ENCODE data around the gene SORT1. TPM values are rescaled to one million over a fixed set of nuclear protein-coding genes. Genes with fewer than 3 reads are reported as not detected.

Gene SORT1
- total RNA-seq, 1 donor from 2014 or later = 30.7 TPM

- DNase-seq (ENCODE audit: extremely low spot score in 2 of 2) = no peak
- TF ChIP-seq POLR2AphosphoS5 (IDR thresholded peaks at IDR 0.05; ENCODE audit: insufficient read depth in 1 of 2, low read depth in 1 of 2) (no peak), CTCF (IDR thresholded peaks at IDR 0.05) (no peak)
- Histone ChIP-seq H3K9me3 (no peaks in the 10 kb centered on the region), H3K27ac (no peak overlapping the region), H3K36me3 (no peaks in the 10 kb centered on the region), H3K27me3 (no peaks in the 10 kb centered on the region), H3K4me1 (peaks cover 5% of the 10 kb centered on the region), H3K4me3 (no peak overlapping the region)
- intact Hi-C loops (cut with DNase I) = no loop called here
These were observed 93.3 kb downstream of the SORT1 start for GRCh38 chr1:109304226-109304920.

- Histone ChIP-seq H3K4me3 (no peak overlapping the region), H3K4me1 (peaks cover 14% of the 10 kb centered on the region), H3K27me3 (no peaks in the 10 kb centered on the region), H3K27ac (no peak overlapping the region), H3K9me3 (no peaks in the 10 kb centered on the region), H3K36me3 (no peaks in the 10 kb centered on the region)
- no peak for TF ChIP-seq CTCF (IDR thresholded peaks at IDR 0.05)
- no peak for TF ChIP-seq POLR2AphosphoS5 (IDR thresholded peaks at IDR 0.05; ENCODE audit: insufficient read depth in 1 of 2, low read depth in 1 of 2)
- intact Hi-C loops (cut with DNase I) = no loop called here
- no peak for DNase-seq (ENCODE audit: extremely low spot score in 2 of 2)
These were observed 95.8 kb downstream of the SORT1 start for GRCh38 chr1:109301874-109302273.

GRCh38 chr1:109300650-109301151 is 97.0 kb downstream of the SORT1 start:
- intact Hi-C loops (cut with DNase I) = no loop called here
- Histone ChIP-seq H3K4me1 (peaks cover 14% of the 10 kb centered on the region), H3K9me3 (no peaks in the 10 kb centered on the region), H3K27ac (no peak overlapping the region), H3K4me3 (no peak overlapping the region), H3K27me3 (no peaks in the 10 kb centered on the region), H3K36me3 (no peaks in the 10 kb centered on the region)
- TF ChIP-seq POLR2AphosphoS5 (IDR thresholded peaks at IDR 0.05; ENCODE audit: insufficient read depth in 1 of 2, low read depth in 1 of 2) = no peak
- no peak for TF ChIP-seq CTCF (IDR thresholded peaks at IDR 0.05)
- TF ChIP-seq POLR2A (IDR thresholded peaks at IDR 0.05) = no peak
- DNase-seq (ENCODE audit: extremely low spot score in 2 of 2) = no peak

- TF ChIP-seq POLR2AphosphoS5 (IDR thresholded peaks at IDR 0.05; ENCODE audit: insufficient read depth in 1 of 2, low read depth in 1 of 2) = no peak
- no peak for TF ChIP-seq POLR2A (IDR thresholded peaks at IDR 0.05)
- TF ChIP-seq CTCF (IDR thresholded peaks at IDR 0.05) = no peak
- Histone ChIP-seq H3K27me3 (no peaks in the 10 kb centered on the region), H3K36me3 (no peaks in the 10 kb centered on the region), H3K9me3 (no peaks in the 10 kb centered on the region), H3K4me1 (peaks cover 14% of the 10 kb centered on the region), H3K4me3 (no peak overlapping the region), H3K27ac (no peak overlapping the region)
- no peak for DNase-seq (ENCODE audit: extremely low spot score in 2 of 2)
- intact Hi-C loops (cut with DNase I) = no loop called here
These were observed 98.0 kb downstream of the SORT1 start for GRCh38 chr1:109299558-109300343.
